WERI-Rb-1 (cell line): Measurements from ENCODE around the gene DCBLD2.

ENCODE experiments used
- DNase-seq: peaks from one replicate; pipeline ENCODE4 v3.0.0-alpha.2; 2020
- H3K27ac ChIP-seq: fragments of 250-450 bp; sonication (Bioruptor Pico); 2 replicates; pipeline ENCODE4 v1.5.1; 2020; ENCODE audit warnings: mild to moderate bottlenecking, moderate library complexity
- H3K27me3 ChIP-seq: fragments of 250-450 bp; sonication (Bioruptor Pico); 2 replicates; pipeline ENCODE4 v1.5.1; 2021; ENCODE audit warnings: mild to moderate bottlenecking, low read depth, moderate library complexity; ENCODE audit not compliant: insufficient read depth, severe bottlenecking
- H3K36me3 ChIP-seq: fragments of 250-450 bp; sonication (Bioruptor Pico); 2 replicates; pipeline ENCODE4 v1.5.1; 2020; ENCODE audit warnings: mild to moderate bottlenecking, moderate library complexity
- H3K4me3 ChIP-seq: 2 replicates; pipeline ENCODE4 v1.5.1; 2011; ENCODE audit warnings: low read depth, mild to moderate bottlenecking, control low read depth, low read length
- H3K9me3 ChIP-seq: fragments of 250-450 bp; sonication (Bioruptor Pico); 2 replicates; pipeline ENCODE4 v1.5.1; 2021; ENCODE audit warnings: mild to moderate bottlenecking, moderate library complexity; ENCODE audit not compliant: severe bottlenecking
- CTCF ChIP-seq: IDR thresholded peaks from 2 replicates; pipeline ENCODE4 v1.5.1; 2011; ENCODE audit warnings: low read depth, mild to moderate bottlenecking, control low read depth, inconsistent platforms, low read length

DCBLD2 gene

GRCh38 chr3:98763819-98764418 lies 137.6 kb downstream of the DCBLD2 start:
- H3K9me3 ChIP-seq: no peaks in the 10 kb centered on the region
- no peaks in the 10 kb centered on the region for H3K27me3 ChIP-seq
- no peak for TF ChIP-seq CTCF
- H3K36me3 ChIP-seq: no peaks in the 10 kb centered on the region
- no peak overlapping the region for H3K4me3 ChIP-seq
- no peak for DNase-seq
- H3K27ac ChIP-seq: no peak overlapping the region

GRCh38 chr3:98763076-98763475 lies 138.4 kb downstream of the DCBLD2 start, which contains the start of gene ST3GAL6:
TSS of gene ST3GAL6 (plus strand) at chr3:98763340. CDS start at chr3:98768441, 5,101 bp downstream.
- no peak for DNase-seq
- Histone ChIP-seq H3K27ac (no peak within 1 kb of the TSS), H3K36me3 (no peaks in the 10 kb centered on the region), H3K9me3 (no peaks in the 10 kb centered on the region), H3K4me3 (no peak within 1 kb of the TSS), H3K27me3 (no peaks in the 10 kb centered on the region)
- TF ChIP-seq CTCF: no peak

GRCh38 chr3:98761643-98762229 lies 139.8 kb downstream of the DCBLD2 start:
- Histone ChIP-seq H3K4me3 (no peak overlapping the region), H3K27ac (no peak overlapping the region), H3K36me3 (no peaks in the 10 kb centered on the region), H3K9me3 (no peaks in the 10 kb centered on the region), H3K27me3 (no peaks in the 10 kb centered on the region)
- TF ChIP-seq CTCF: no peak
- DNase-seq: no peak

DNA sequence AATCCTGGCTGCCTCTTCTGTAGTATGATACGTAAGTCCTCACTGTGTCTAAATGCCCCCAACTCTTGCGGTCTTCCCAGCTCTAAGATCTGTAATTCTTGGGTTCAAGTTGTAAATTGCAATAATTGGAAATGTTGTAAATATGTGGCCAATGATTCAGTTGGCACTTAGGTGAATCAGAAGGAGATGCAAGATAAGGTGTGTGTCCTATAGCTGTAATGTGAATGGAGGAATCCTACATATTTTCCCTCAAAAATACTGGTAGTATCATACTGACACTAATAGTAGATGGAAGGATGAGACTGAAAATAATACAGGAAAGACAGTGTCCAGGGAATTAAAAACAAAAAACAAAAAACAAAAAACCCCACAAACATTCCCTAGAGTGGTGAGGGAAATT lies 141.9 kb downstream of the DCBLD2 start:
- DNase-seq: no peak
- Histone ChIP-seq H3K27ac (no peak overlapping the region), H3K4me3 (no peak overlapping the region), H3K27me3 (no peaks in the 10 kb centered on the region), H3K36me3 (no peaks in the 10 kb centered on the region), H3K9me3 (no peaks in the 10 kb centered on the region)
- no peak for TF ChIP-seq CTCF

DNA sequence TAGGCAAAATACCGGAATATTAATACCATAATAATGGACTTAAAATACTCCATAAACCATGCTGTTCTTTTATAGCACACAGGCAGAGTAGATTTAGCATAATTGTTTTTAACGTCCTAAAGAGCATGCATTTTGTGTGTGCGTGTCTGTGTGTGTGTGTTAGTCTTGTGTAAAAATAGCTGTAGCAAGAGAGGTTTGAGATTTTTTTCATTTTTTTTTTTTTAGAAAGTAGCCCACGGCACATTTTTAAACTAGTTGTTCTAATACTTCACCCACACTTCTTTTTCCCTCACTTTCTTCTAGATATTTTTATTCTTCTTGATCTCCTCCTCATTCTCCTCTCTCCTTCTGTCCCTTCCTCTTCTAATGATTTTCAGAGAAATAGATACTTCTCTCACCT lies 145.9 kb downstream of the DCBLD2 start:
- Histone ChIP-seq H3K4me3 (no peak overlapping the region), H3K27me3 (no peaks in the 10 kb centered on the region), H3K9me3 (no peaks in the 10 kb centered on the region), H3K27ac (no peak overlapping the region), H3K36me3 (no peaks in the 10 kb centered on the region)
- TF ChIP-seq CTCF: no peak
- DNase-seq: no peak

- Histone ChIP-seq H3K4me3 (no peak overlapping the region), H3K36me3 (no peaks in the 10 kb centered on the region), H3K9me3 (no peaks in the 10 kb centered on the region), H3K27ac (no peak overlapping the region), H3K27me3 (no peaks in the 10 kb centered on the region)
- no peak for TF ChIP-seq CTCF
- DNase-seq: no peak
These were observed 147.0 kb downstream of the DCBLD2 start for GRCh38 chr3:98754483-98754882.
